ENCODE results near the gene GMPR2. TPM values are rescaled to one million over a fixed set of nuclear protein-coding genes. Genes with fewer than 3 reads are reported as not detected.

The GMPR2 gene
- total RNA-seq, 1 donor from 2014 or later, result 98.4 TPM

- peaks cover 5% of the 10 kb centered on the region for H4K20me1 ChIP-seq (ENCODE audit: low read depth)
- H3K36me3 ChIP-seq, result no peaks in the 10 kb centered on the region
- no peaks in the 10 kb centered on the region for H3K9me3 ChIP-seq (ENCODE audit: low read depth)
- peaks cover 25% of the 10 kb centered on the region for H3K4me1 Mint-ChIP-seq
- H3K4me3 ChIP-seq, result no peak overlapping the region
- no peak overlapping the region for H3K4me3 Mint-ChIP-seq
- H3K4me1 ChIP-seq, result peaks cover 10% of the 10 kb centered on the region
- no peaks in the 10 kb centered on the region for H3K9me3 Mint-ChIP-seq
- peaks cover 21% of the 10 kb centered on the region for H3K36me3 Mint-ChIP-seq
- H3F3A ChIP-seq (ENCODE audit: low read depth), result peaks cover 10% of the 10 kb centered on the region
- H3K4me2 ChIP-seq, result no peak overlapping the region
- no peak overlapping the region for H3K9ac ChIP-seq
- H3K27ac ChIP-seq, result no peak overlapping the region
- H3K27me3 Mint-ChIP-seq (ENCODE audit: insufficient read depth, low read depth), result no peaks in the 10 kb centered on the region
- no peak for DNase-seq (ENCODE audit: low spot score)
- no peak overlapping the region for H3K27ac Mint-ChIP-seq
- no peaks in the 10 kb centered on the region for H3K27me3 ChIP-seq
- peaks cover 33% of the 10 kb centered on the region for H3K79me2 ChIP-seq (ENCODE audit: low read depth)
- TF ChIP-seq EZH2phosphoT487 (IDR thresholded peaks at IDR 0.05) (no peak), EZH2 (IDR thresholded peaks at IDR 0.05) (no peak), CTCF (IDR thresholded peaks at IDR 0.05) (no peak)
- H2AFZ ChIP-seq (replicated peaks), result no peak overlapping the region
Observed at GRCh38 chr14:24238123-24238522, 5.4 kb downstream of the GMPR2 start.

GRCh38 chr14:24238527-24239037 lies 5.9 kb downstream of the GMPR2 start:
- Histone ChIP-seq H3K4me2 (no peak overlapping the region), H3K4me3 (no peak overlapping the region), H3K9me3 (ENCODE audit: low read depth) (no peaks in the 10 kb centered on the region), H4K20me1 (ENCODE audit: low read depth) (peaks cover 5% of the 10 kb centered on the region), H3K79me2 (ENCODE audit: low read depth) (peaks cover 28% of the 10 kb centered on the region), H3F3A (ENCODE audit: low read depth) (peaks cover 14% of the 10 kb centered on the region), H3K9ac (no peak overlapping the region), H2AFZ (replicated peaks) (no peak overlapping the region), H3K4me1 (peaks cover 5% of the 10 kb centered on the region), H3K27me3 (no peaks in the 10 kb centered on the region), H3K36me3 (no peaks in the 10 kb centered on the region), H3K27ac (no peak overlapping the region)
- H3K4me3 Mint-ChIP-seq, result no peak overlapping the region
- H3K36me3 Mint-ChIP-seq, result peaks cover 21% of the 10 kb centered on the region
- TF ChIP-seq EZH2 (IDR thresholded peaks at IDR 0.05) (no peak), EZH2phosphoT487 (IDR thresholded peaks at IDR 0.05) (no peak), CTCF (IDR thresholded peaks at IDR 0.05) (no peak)
- H3K9me3 Mint-ChIP-seq, result no peaks in the 10 kb centered on the region
- DNase-seq (ENCODE audit: low spot score), result no peak
- H3K27me3 Mint-ChIP-seq (ENCODE audit: insufficient read depth, low read depth), result no peaks in the 10 kb centered on the region
- H3K27ac Mint-ChIP-seq, result no peak overlapping the region
- peaks cover 22% of the 10 kb centered on the region for H3K4me1 Mint-ChIP-seq

GRCh38 chr14:24240110-24240918 lies 7.6 kb downstream of the GMPR2 start:
- H4K20me1 ChIP-seq (ENCODE audit: low read depth), result peaks cover 5% of the 10 kb centered on the region
- peaks cover 3% of the 10 kb centered on the region for H3K4me1 ChIP-seq
- no peak overlapping the region for H3K27ac ChIP-seq
- H3K4me1 Mint-ChIP-seq, result peaks cover 17% of the 10 kb centered on the region
- no peak overlapping the region for H3K27ac Mint-ChIP-seq
- no peak overlapping the region for H2AFZ ChIP-seq (replicated peaks)
- H3K27me3 ChIP-seq, result no peaks in the 10 kb centered on the region
- H3K36me3 Mint-ChIP-seq, result peaks cover 21% of the 10 kb centered on the region
- no peaks in the 10 kb centered on the region for H3K9me3 ChIP-seq (ENCODE audit: low read depth)
- no peaks in the 10 kb centered on the region for H3K9me3 Mint-ChIP-seq
- H3K4me3 ChIP-seq, result no peak overlapping the region
- H3K36me3 ChIP-seq, result no peaks in the 10 kb centered on the region
- H3F3A ChIP-seq (ENCODE audit: low read depth), result peaks cover 18% of the 10 kb centered on the region
- peaks cover 2% of the 10 kb centered on the region for H3K27me3 Mint-ChIP-seq (ENCODE audit: insufficient read depth, low read depth)
- H3K79me2 ChIP-seq (ENCODE audit: low read depth), result peaks cover 17% of the 10 kb centered on the region
- H3K4me3 Mint-ChIP-seq, result peak overlapping the region; percentile 91
- no peak for DNase-seq (ENCODE audit: low spot score)
- TF ChIP-seq EZH2phosphoT487 (IDR thresholded peaks at IDR 0.05) (no peak), CTCF (IDR thresholded peaks at IDR 0.05) (no peak), EZH2 (IDR thresholded peaks at IDR 0.05) (no peak)
- no peak overlapping the region for H3K4me2 ChIP-seq
- no peak overlapping the region for H3K9ac ChIP-seq
